CD14-positive monocyte (primary cell): Measurements from ENCODE around the gene CD55. TPM values are rescaled to one million over a fixed set of nuclear protein-coding genes. Genes with fewer than 3 reads are reported as not detected.

ENCODE experiments used
- DNase-seq, 3 donors: peaks; one replicate each; pipeline ENCODE4 v3.0.0-alpha.2; 2011 to 2022
- H2AFZ ChIP-seq: 2 replicates; pipeline ENCODE4 v1.6.0; 2012; ENCODE audit warnings: mild to moderate bottlenecking, low read depth, low read length, inconsistent platforms; ENCODE audit not compliant: insufficient read depth, poor library complexity, severe bottlenecking
- H3K27ac ChIP-seq, 2 donors: 1 replicate in 1 of 2; 2 replicates in 1 of 2; pipeline ENCODE4 v1.5.1; 2012 to 2013; ENCODE audit warnings: low read length in 2 of 2, control low read depth in 1 of 2, inconsistent platforms in 1 of 2, low read depth in 1 of 2, mild to moderate bottlenecking in 1 of 2
- H3K27me3 ChIP-seq, 2 donors: one replicate each; pipeline versions ENCODE4 v1.6.0 to v1.6.1; 2011 to 2013; ENCODE audit warnings: low read length in 2 of 2; ENCODE audit not compliant: control insufficient read depth in 2 of 2, insufficient read depth in 2 of 2
- H3K36me3 ChIP-seq, 2 donors: replicated peaks in 1 of 2; 1 replicate in 1 of 2; 2 replicates in 1 of 2; pipeline versions ENCODE4 v1.5.1 to v1.6.1; 2012 to 2013; ENCODE audit warnings: low read length in 2 of 2, control low read depth in 1 of 2, inconsistent platforms in 1 of 2, mild to moderate bottlenecking in 1 of 2; ENCODE audit not compliant: insufficient read depth in 2 of 2, control insufficient read depth in 1 of 2
- H3K4me1 ChIP-seq, 2 donors: 1 replicate in 1 of 2; 2 replicates in 1 of 2; pipeline versions ENCODE4 v1.5.1 to v1.6.1; 2012 to 2013; ENCODE audit warnings: low read length in 2 of 2, control low read depth in 1 of 2, inconsistent platforms in 1 of 2, mild to moderate bottlenecking in 1 of 2, moderate library complexity in 1 of 2; ENCODE audit not compliant: insufficient read depth in 2 of 2, control insufficient read depth in 1 of 2
- H3K4me2 ChIP-seq: replicated peaks from 2 replicates; pipeline ENCODE3; 2012; ENCODE audit warnings: low read length, moderate library complexity, mild to moderate bottlenecking; ENCODE audit not compliant: poor library complexity, severe bottlenecking; ENCODE audit errors: extremely low read depth
- H3K4me3 ChIP-seq, 3 experiments: fragments of 200-600 bp in 1 of 3; sonication (generic) in 1 of 3; replicated peaks in 1 of 3; 1 replicate in 2 of 3; 2 replicates in 1 of 3; pipeline ENCODE4 v1.5.1; 2011 to 2013; ENCODE audit warnings: low read length in 3 of 3, mild to moderate bottlenecking in 3 of 3, control low read depth in 2 of 3, low read depth in 2 of 3, inconsistent platforms in 1 of 3, moderate library complexity in 1 of 3
- H3K79me2 ChIP-seq: 2 replicates; pipeline ENCODE4 v1.6.0; 2012; ENCODE audit warnings: mild to moderate bottlenecking, control low read depth, inconsistent platforms, low read length, moderate library complexity; ENCODE audit not compliant: insufficient read depth
- H3K9ac ChIP-seq: 2 replicates; pipeline ENCODE4 v1.6.0; 2017; ENCODE audit warnings: low read length, mild to moderate bottlenecking; ENCODE audit not compliant: insufficient read depth, poor library complexity, severe bottlenecking
- H3K9me3 ChIP-seq, 2 donors: replicated peaks in 1 of 2; 1 replicate in 1 of 2; 2 replicates in 1 of 2; pipeline versions ENCODE4 v1.5.1 to v1.6.1; 2012 to 2013; ENCODE audit warnings: low read length in 2 of 2, control low read depth in 1 of 2; ENCODE audit not compliant: control insufficient read depth in 1 of 2, insufficient read depth in 1 of 2
- H4K20me1 ChIP-seq: 2 replicates; pipeline ENCODE4 v1.6.0; 2012; ENCODE audit warnings: mild to moderate bottlenecking, low read length, control low read depth, moderate library complexity; ENCODE audit not compliant: insufficient read depth
- H3K27ac Mint-ChIP-seq, 7 donors: one replicate each; pipeline ENCODE4 v1.8.0; 2020; ENCODE audit warnings: mild to moderate bottlenecking in 7 of 7, mixed read lengths in 7 of 7, moderate library complexity in 6 of 7, inconsistent platforms in 2 of 7
- H3K27me3 Mint-ChIP-seq, 3 donors: one replicate each; pipeline ENCODE4 v1.8.0; 2021 to 2022; ENCODE audit warnings: low read depth in 3 of 3, mild to moderate bottlenecking in 3 of 3, mixed read lengths in 3 of 3, moderate library complexity in 3 of 3, inconsistent platforms in 1 of 3
- H3K36me3 Mint-ChIP-seq, 2 donors: one replicate each; pipeline ENCODE4 v1.8.0; 2020; ENCODE audit warnings: mixed read lengths in 2 of 2, inconsistent platforms in 1 of 2, mild to moderate bottlenecking in 1 of 2
- H3K4me1 Mint-ChIP-seq: one replicate; pipeline ENCODE4 v1.8.0; 2020; ENCODE audit warnings: mild to moderate bottlenecking, mixed read lengths
- H3K4me3 Mint-ChIP-seq, 2 donors: one replicate each; pipeline ENCODE4 v1.8.0; 2020; ENCODE audit warnings: mild to moderate bottlenecking in 2 of 2, mixed read lengths in 2 of 2, moderate library complexity in 1 of 2
- H3K9me3 Mint-ChIP-seq, 7 donors: one replicate each; pipeline ENCODE4 v1.8.0; 2020 to 2022; ENCODE audit warnings: mixed read lengths in 7 of 7, mild to moderate bottlenecking in 6 of 7, moderate library complexity in 6 of 7, inconsistent platforms in 2 of 7
- CTCF ChIP-seq: fragments of 200-600 bp; IDR thresholded peaks from one replicate; pipeline ENCODE4 v1.8.0; 2022; ENCODE audit warnings: antibody characterized with exemption, mild to moderate bottlenecking
- WGBS: methylation state at CpG from one replicate; pipeline ENCODE4 v1.1.5; 2013; ENCODE audit warnings: missing lambda C conversion rate; ENCODE audit not compliant: insufficient coverage; 5-methylcytosine and 5-hydroxymethylcytosine counted together
- intact Hi-C, 2 donors: fragments of 100-400 bp; cut with micrococcal nuclease; formaldehyde crosslinking; loops; one replicate each; pipeline versions ENCODE4 v1.15.0 to v1.15.1; 2023
- polyA plus RNA-seq, 3 donors: library from polyadenylated mRNA; depleted of rRNA in 1 of 3; unstranded in 2 of 3; stranded (reverse) in 1 of 3; fragments of 300-500 nt in 2 of 3; fragments of >200 nt in 1 of 3; fragmentation: Illumina TruSeq in 2 of 3; gene quantifications; 1 replicate in 2 of 3; 2 replicates in 1 of 3; pipeline ENCODE4 v1.2.3, GENCODE V29; 2012 to 2021

CD55 gene
- polyA plus RNA-seq, 3 donors, result 171 to 221 (median 182) TPM

GRCh38 chr1:207276465-207276864 lies 45.0 kb upstream of the CD55 start:
- Histone ChIP-seq H3K79me2 (no peaks in the 10 kb centered on the region), H3K4me3 (no peak overlapping the region), H3K27me3 (no peaks in the 10 kb centered on the region), H3K4me1 (peaks cover 0 to under 1% of the 10 kb centered on the region in 2 donors), H2AFZ (no peak overlapping the region), H3K36me3 (no peaks in the 10 kb centered on the region), H3K9ac (no peak overlapping the region), H3K9me3 (no peaks in the 10 kb centered on the region), H4K20me1 (no peaks in the 10 kb centered on the region), H3K27ac (no peak overlapping the region), H3K4me2 (no peak overlapping the region)
- no peak overlapping the region for H3K4me3 Mint-ChIP-seq
- DNase-seq, result no peak
- peaks cover 4% of the 10 kb centered on the region for H3K4me1 Mint-ChIP-seq
- TF ChIP-seq CTCF, result no peak
- intact Hi-C loops, result no loop called here
- peaks cover 0 to 2% (median 1%) of the 10 kb centered on the region in 3 donors for H3K27me3 Mint-ChIP-seq
- peaks cover 0 to 2% of the 10 kb centered on the region in 2 donors for H3K36me3 Mint-ChIP-seq
- H3K9me3 Mint-ChIP-seq, result peaks cover 0 to 2% (median 1%) of the 10 kb centered on the region in 7 donors
- no peak overlapping the region for H3K27ac Mint-ChIP-seq
- no CpG with 5 or more reads among the region's 1 CpG for WGBS

- Histone ChIP-seq H3K36me3 (no peaks in the 10 kb centered on the region), H2AFZ (peak overlapping the region; percentile 6), H3K9me3 (no peaks in the 10 kb centered on the region), H4K20me1 (no peaks in the 10 kb centered on the region), H3K27me3 (no peaks in the 10 kb centered on the region), H3K79me2 (no peaks in the 10 kb centered on the region), H3K4me3 (no peak overlapping the region), H3K4me2 (no peak overlapping the region), H3K27ac (no peak overlapping the region), H3K9ac (no peak overlapping the region), H3K4me1 (peaks cover 5 to 8% of the 10 kb centered on the region in 2 donors)
- no peak for DNase-seq
- WGBS, result no CpG with 5 or more reads among the region's 1 CpG
- Mint-ChIP-seq H3K4me1 (peaks cover 12% of the 10 kb centered on the region), H3K4me3 (no peak overlapping the region), H3K9me3 (peaks cover 0 to 2% (median 0%) of the 10 kb centered on the region in 7 donors), H3K27me3 (peaks cover 0 to 3% (median 1%) of the 10 kb centered on the region in 3 donors), H3K27ac (no peak overlapping the region), H3K36me3 (peaks cover 0 to 2% of the 10 kb centered on the region in 2 donors)
- TF ChIP-seq CTCF, result no peak
- intact Hi-C loops, result no loop called here
These were observed 44.2 kb upstream of the CD55 start for GRCh38 chr1:207277241-207277640.
